Rectal smooth muscle tissue (tissue), 1 donor: Measurements from ENCODE around the gene TBC1D1.

Source experiments
- H3K27ac ChIP-seq: one replicate; pipeline ENCODE4 v1.7.0; 2013; ENCODE audit warnings: low read depth, low read length, inconsistent platforms
- H3K27me3 ChIP-seq: one replicate; pipeline ENCODE4 v1.7.0; 2013; ENCODE audit warnings: low read length; ENCODE audit not compliant: control insufficient read depth, insufficient read depth
- H3K36me3 ChIP-seq: one replicate; pipeline ENCODE4 v1.7.0; 2013; ENCODE audit warnings: low read length; ENCODE audit not compliant: control insufficient read depth, insufficient read depth
- H3K4me1 ChIP-seq: one replicate; pipeline ENCODE4 v1.7.0; 2013; ENCODE audit warnings: low read length; ENCODE audit not compliant: control insufficient read depth, insufficient read depth
- H3K4me3 ChIP-seq: one replicate; pipeline ENCODE4 v1.7.0; 2013; ENCODE audit warnings: low read length
- H3K9ac ChIP-seq: one replicate; pipeline ENCODE4 v1.7.0; 2013; ENCODE audit warnings: low read length

TBC1D1 gene

GRCh38 chr4:38145033-38145678, 254.3 kb downstream of the TBC1D1 start:
- Histone ChIP-seq H3K27me3 (no peaks in the 10 kb centered on the region), H3K36me3 (peaks cover 4% of the 10 kb centered on the region), H3K27ac (no peak overlapping the region), H3K4me1 (peaks cover 6% of the 10 kb centered on the region), H3K4me3 (no peak overlapping the region), H3K9ac (no peak overlapping the region)

- Histone ChIP-seq H3K27ac (no peak overlapping the region), H3K27me3 (no peaks in the 10 kb centered on the region), H3K9ac (no peak overlapping the region), H3K4me1 (peaks cover 6% of the 10 kb centered on the region), H3K36me3 (peaks cover 4% of the 10 kb centered on the region), H3K4me3 (no peak overlapping the region)
Observed at GRCh38 chr4:38145741-38146140, 254.9 kb downstream of the TBC1D1 start.

GRCh38 chr4:38146383-38146782, 255.5 kb downstream of the TBC1D1 start:
- Histone ChIP-seq H3K4me1 (peaks cover 6% of the 10 kb centered on the region), H3K4me3 (no peak overlapping the region), H3K36me3 (peaks cover 4% of the 10 kb centered on the region), H3K9ac (no peak overlapping the region), H3K27me3 (no peaks in the 10 kb centered on the region), H3K27ac (no peak overlapping the region)

- H3K27ac ChIP-seq, result no peak overlapping the region
Observed at GRCh38 chr4:38149472-38149996, 258.6 kb downstream of the TBC1D1 start.

GRCh38 chr4:38149997-38150671, 259.2 kb downstream of the TBC1D1 start:
- no peak overlapping the region for H3K27ac ChIP-seq
- no peaks in the 10 kb centered on the region for H3K27me3 ChIP-seq
- no peaks in the 10 kb centered on the region for H3K36me3 ChIP-seq
- H3K4me1 ChIP-seq, result peaks cover 6% of the 10 kb centered on the region
- H3K4me3 ChIP-seq, result no peak overlapping the region
- H3K9ac ChIP-seq, result no peak overlapping the region

More at GRCh38 chr4:38149472-38149996, 258.6 kb downstream of the TBC1D1 start:
- Histone ChIP-seq H3K4me3 (no peak overlapping the region), H3K36me3 (no peaks in the 10 kb centered on the region), H3K9ac (no peak overlapping the region), H3K4me1 (peaks cover 6% of the 10 kb centered on the region), H3K27me3 (no peaks in the 10 kb centered on the region)

GRCh38 chr4:38150766-38151165, 259.9 kb downstream of the TBC1D1 start:
- no peak overlapping the region for H3K4me3 ChIP-seq
- H3K27me3 ChIP-seq, result no peaks in the 10 kb centered on the region
- peaks cover 2% of the 10 kb centered on the region for H3K4me1 ChIP-seq
- no peak overlapping the region for H3K9ac ChIP-seq
- no peak overlapping the region for H3K27ac ChIP-seq
- no peaks in the 10 kb centered on the region for H3K36me3 ChIP-seq

GRCh38 chr4:38151873-38152272, 261.0 kb downstream of the TBC1D1 start:
- Histone ChIP-seq H3K36me3 (no peaks in the 10 kb centered on the region), H3K27me3 (no peaks in the 10 kb centered on the region), H3K9ac (no peak overlapping the region), H3K4me3 (no peak overlapping the region), H3K4me1 (no peaks in the 10 kb centered on the region), H3K27ac (no peak overlapping the region)

- Histone ChIP-seq H3K4me1 (no peaks in the 10 kb centered on the region), H3K4me3 (no peak overlapping the region), H3K9ac (no peak overlapping the region), H3K27ac (no peak overlapping the region), H3K27me3 (no peaks in the 10 kb centered on the region), H3K36me3 (no peaks in the 10 kb centered on the region)
Observed at GRCh38 chr4:38152305-38152704, 261.4 kb downstream of the TBC1D1 start.

GRCh38 chr4:38152721-38153386, 262.0 kb downstream of the TBC1D1 start:
- no peaks in the 10 kb centered on the region for H3K36me3 ChIP-seq
- no peaks in the 10 kb centered on the region for H3K4me1 ChIP-seq
- no peak overlapping the region for H3K4me3 ChIP-seq
- no peak overlapping the region for H3K27ac ChIP-seq
- no peaks in the 10 kb centered on the region for H3K27me3 ChIP-seq
- no peak overlapping the region for H3K9ac ChIP-seq

GRCh38 chr4:38153387-38153760, 262.5 kb downstream of the TBC1D1 start:
- Histone ChIP-seq H3K9ac (no peak overlapping the region), H3K27me3 (no peaks in the 10 kb centered on the region), H3K4me1 (no peaks in the 10 kb centered on the region), H3K4me3 (no peak overlapping the region), H3K36me3 (no peaks in the 10 kb centered on the region), H3K27ac (no peak overlapping the region)

GRCh38 chr4:38154252-38154651, 263.4 kb downstream of the TBC1D1 start:
- H3K27ac ChIP-seq, result no peak overlapping the region

GRCh38 chr4:38154681-38155588, 264.1 kb downstream of the TBC1D1 start:
- Histone ChIP-seq H3K4me3 (no peak overlapping the region), H3K4me1 (no peaks in the 10 kb centered on the region), H3K27ac (peak overlapping the region; percentile 38), H3K36me3 (no peaks in the 10 kb centered on the region), H3K9ac (no peak overlapping the region), H3K27me3 (no peaks in the 10 kb centered on the region)

More at GRCh38 chr4:38154252-38154651, 263.4 kb downstream of the TBC1D1 start:
- Histone ChIP-seq H3K27me3 (no peaks in the 10 kb centered on the region), H3K4me1 (no peaks in the 10 kb centered on the region), H3K4me3 (no peak overlapping the region), H3K36me3 (no peaks in the 10 kb centered on the region), H3K9ac (no peak overlapping the region)
